B cell (primary cell): Measurements from ENCODE around the gene TRPM2. TPM values are rescaled to one million over a fixed set of nuclear protein-coding genes. Genes with fewer than 3 reads are reported as not detected.

Experiments
- ATAC-seq: fragments of 200-7000 bp; cut with Tn5 transposase; one replicate; pipeline ENCODE4 v1.10.0; 2021; ENCODE audit warnings: low read depth, mild to moderate bottlenecking, moderate number of reproducible peaks, moderate library complexity
- CTCF ChIA-PET: fragments of 350-600 bp; sonication (Branson Sonifier 250); formaldehyde crosslinking; loops from one replicate; lab custom pipeline; 2021; ENCODE audit warnings: antibody characterized with exemption, inconsistent platforms; lab: Charles Lee
- POLR2A ChIA-PET: fragments of 350-600 bp; sonication (Branson Sonifier 250); formaldehyde crosslinking; loops from one replicate; lab custom pipeline; 2021; ENCODE audit warnings: antibody characterized with exemption; lab: Charles Lee
- DNase-seq: peaks from one replicate; pipeline ENCODE4 v3.0.0; 2013
- H2AFZ ChIP-seq: 2 replicates; pipeline ENCODE4 v1.6.1; 2012; ENCODE audit warnings: mild to moderate bottlenecking, low read depth, low read length; ENCODE audit not compliant: insufficient read depth, poor library complexity, severe bottlenecking
- H3K27ac ChIP-seq, 2 donors: 1 replicate in 1 of 2; 2 replicates in 1 of 2; pipeline ENCODE4 v1.5.1; 2012 to 2013; ENCODE audit warnings: low read length in 2 of 2, mild to moderate bottlenecking in 2 of 2, moderate library complexity in 1 of 2
- H3K27me3 ChIP-seq, 4 experiments: fragments of 200-600 bp in 1 of 4; sonication (generic) in 1 of 4; replicated peaks in 1 of 4; 1 replicate in 2 of 4; 2 replicates in 2 of 4; pipeline versions ENCODE4 v1.6.1 to v1.7.0; 2013 to 2016; ENCODE audit warnings: low read length in 3 of 4, mild to moderate bottlenecking in 2 of 4, mixed read lengths in 1 of 4, moderate library complexity in 1 of 4; ENCODE audit not compliant: insufficient read depth in 4 of 4, control insufficient read depth in 3 of 4; ENCODE audit errors: control extremely low read depth in 1 of 4
- H3K36me3 ChIP-seq, 2 experiments: replicated peaks in 1 of 2; 1 replicate in 1 of 2; 2 replicates in 1 of 2; pipeline versions ENCODE4 v1.6.1 to v1.7.1; 2013; ENCODE audit warnings: low read length in 1 of 2; ENCODE audit not compliant: insufficient read depth in 2 of 2, control insufficient read depth in 1 of 2; ENCODE audit errors: control extremely low read depth in 1 of 2, extremely low read depth in 1 of 2
- H3K4me1 ChIP-seq, 2 donors: fragments of 200-600 bp in 1 of 2; sonication (generic) in 1 of 2; 1 replicate in 1 of 2; 2 replicates in 1 of 2; pipeline versions ENCODE4 v1.5.1 to v1.6.1; 2013 to 2017; ENCODE audit warnings: low read length in 2 of 2; ENCODE audit not compliant: control insufficient read depth in 2 of 2, insufficient read depth in 2 of 2
- H3K4me2 ChIP-seq: replicated peaks from 2 replicates; pipeline ENCODE3; 2012; ENCODE audit warnings: mild to moderate bottlenecking, low read depth, low read length; ENCODE audit not compliant: poor library complexity, severe bottlenecking
- H3K4me3 ChIP-seq, 5 experiments: fragments of 200-600 bp in 1 of 5; sonication (generic) in 1 of 5; 1 replicate in 3 of 5; 2 replicates in 2 of 5; pipeline versions ENCODE4 v1.5.1 to v1.7.0; 2011 to 2016; ENCODE audit warnings: low read length in 4 of 5, mild to moderate bottlenecking in 4 of 5, low read depth in 2 of 5, control low read depth in 1 of 5, moderate library complexity in 1 of 5; ENCODE audit not compliant: insufficient read depth in 1 of 5; ENCODE audit errors: control extremely low read depth in 1 of 5, extremely low read depth in 1 of 5
- H3K79me2 ChIP-seq: fragments of 200-600 bp; sonication (generic); one replicate; pipeline ENCODE4 v1.6.0; 2016; ENCODE audit warnings: low read length; ENCODE audit not compliant: control insufficient read depth, insufficient read depth
- H3K9ac ChIP-seq: fragments of 200-600 bp; sonication (generic); 2 replicates; pipeline ENCODE4 v1.6.1; 2017; ENCODE audit warnings: mild to moderate bottlenecking, low read length, moderate library complexity
- H3K9me3 ChIP-seq, 3 donors: one replicate each; pipeline versions ENCODE4 v1.6.1 to v1.7.1; 2013; ENCODE audit warnings: low read length in 2 of 3; ENCODE audit not compliant: control insufficient read depth in 2 of 3, insufficient read depth in 1 of 3; ENCODE audit errors: control extremely low read depth in 1 of 3
- H4K20me1 ChIP-seq: 2 replicates; pipeline ENCODE4 v1.6.0; 2012; ENCODE audit warnings: mild to moderate bottlenecking, low read length; ENCODE audit not compliant: insufficient read depth, control insufficient read depth, poor library complexity, severe bottlenecking
- H3K27ac Mint-ChIP-seq: one replicate; pipeline ENCODE4 v1.8.0; 2021; ENCODE audit warnings: mixed read lengths
- H3K27me3 Mint-ChIP-seq: one replicate; pipeline ENCODE4 v1.8.0; 2021; ENCODE audit warnings: mixed read lengths
- H3K4me1 Mint-ChIP-seq: one replicate; pipeline ENCODE4 v1.8.0; 2021; ENCODE audit warnings: mixed read lengths
- H3K4me3 Mint-ChIP-seq: one replicate; pipeline ENCODE4 v1.8.0; 2021; ENCODE audit warnings: mixed read lengths
- H3K9me3 Mint-ChIP-seq: one replicate; pipeline ENCODE4 v1.8.0; 2022; ENCODE audit warnings: mixed read lengths; ENCODE audit not compliant: insufficient read depth
- CTCF ChIP-seq: fragments of 200-600 bp; IDR thresholded peaks from one replicate; pipeline ENCODE4 v1.8.0; 2022; ENCODE audit warnings: antibody characterized with exemption, mild to moderate bottlenecking
- EZH2 ChIP-seq: IDR thresholded peaks from 2 replicates; pipeline ENCODE4 v1.6.1; 2012; ENCODE audit warnings: borderline replicate concordance, low read depth, mild to moderate bottlenecking, moderate library complexity, low read length; ENCODE audit not compliant: insufficient read depth, poor library complexity, severe bottlenecking
- WGBS: methylation state at CpG from one replicate; pipeline ENCODE4 v1.1.5; 2013; ENCODE audit warnings: missing lambda C conversion rate; ENCODE audit not compliant: insufficient coverage; 5-methylcytosine and 5-hydroxymethylcytosine counted together
- intact Hi-C: fragments of 100-400 bp; cut with micrococcal nuclease; formaldehyde crosslinking; loops from one replicate; pipeline ENCODE4 v1.10.0; 2022
- polyA plus RNA-seq: library from polyadenylated mRNA; depleted of rRNA; stranded (reverse); fragments of >200 nt; gene quantifications from 2 replicates; pipeline ENCODE4 v1.2.3, GENCODE V29; 2012
- total RNA-seq, 2 donors: library from RNA; stranded (reverse); fragments of 120-200 nt in 1 of 2; gene quantifications; 1 replicate in 1 of 2; 2 replicates in 1 of 2; pipeline versions ENCODE4 v1.2.3 to v1.2.4, GENCODE V29; 2013 to 2022

The TRPM2 gene
- total and polyA plus RNA-seq, 2 donors (not counting 1 experiment from before 2014, with no cell fraction given): 1.6 to 8.4 TPM

- Histone ChIP-seq H4K20me1 (no peaks in the 10 kb centered on the region), H3K36me3 (peaks cover 0 to 6% of the 10 kb centered on the region in 2 experiments), H3K27ac (no peak overlapping the region), H3K4me2 (no peak overlapping the region), H3K4me1 (no peaks in the 10 kb centered on the region), H3K9ac (no peak overlapping the region), H3K4me3 (no peak overlapping the region), H3K9me3 (peaks cover 0 to 7% (median 1%) of the 10 kb centered on the region in 3 donors), H2AFZ (no peak overlapping the region), H3K79me2 (no peaks in the 10 kb centered on the region), H3K27me3 (no peaks in the 10 kb centered on the region)
- POLR2A ChIA-PET: no interaction called here
- Mint-ChIP-seq H3K4me3 (no peak overlapping the region), H3K27ac (no peak overlapping the region), H3K27me3 (no peaks in the 10 kb centered on the region), H3K9me3 (peaks cover 3% of the 10 kb centered on the region), H3K4me1 (no peaks in the 10 kb centered on the region)
- ATAC-seq (no peak), DNase-seq (no peak)
- CTCF ChIA-PET: no interaction called here
- WGBS: 91% methylated on average over 28 of the region's 28 CpGs
- TF ChIP-seq EZH2 (no peak), CTCF (no peak)
- intact Hi-C loops: no loop called here
Measured at GRCh38 chr21:44434936-44435635, 81.7 kb downstream of the TRPM2 start.

GRCh38 chr21:44436111-44436611 lies 82.7 kb downstream of the TRPM2 start:
- Mint-ChIP-seq H3K27ac (no peak overlapping the region), H3K4me3 (no peak overlapping the region), H3K27me3 (no peaks in the 10 kb centered on the region), H3K4me1 (no peaks in the 10 kb centered on the region), H3K9me3 (no peaks in the 10 kb centered on the region)
- ATAC-seq: no peak
- H3K4me2 ChIP-seq: no peak overlapping the region
- no peak overlapping the region for H2AFZ ChIP-seq
- CTCF ChIA-PET: interaction anchor here (0.6 kb wide), 1 partner anchor 1496 kb away, joined by 4 read pairs; no protein-coding TSS in a partner anchor
- no peak for TF ChIP-seq EZH2
- no peak for TF ChIP-seq CTCF
- H3K27me3 ChIP-seq: no peaks in the 10 kb centered on the region
- no peak for DNase-seq
- H3K4me3 ChIP-seq: no peak overlapping the region
- no peaks in the 10 kb centered on the region for H3K79me2 ChIP-seq
- 99% methylated on average over 8 of the region's 13 CpGs for WGBS
- no peak overlapping the region for H3K9ac ChIP-seq
- no peak overlapping the region for H3K27ac ChIP-seq
- H3K36me3 ChIP-seq: peaks cover 0 to 6% of the 10 kb centered on the region in 2 experiments
- intact Hi-C loops: no loop called here
- H3K9me3 ChIP-seq: peaks cover 0 to 5% (median 0%) of the 10 kb centered on the region in 3 donors
- no peaks in the 10 kb centered on the region for H3K4me1 ChIP-seq
- POLR2A ChIA-PET: no interaction called here
- no peaks in the 10 kb centered on the region for H4K20me1 ChIP-seq
